ENCODE measurements around the gene PTPRG. TPM values are rescaled to one million over a fixed set of nuclear protein-coding genes. Genes with fewer than 3 reads are reported as not detected.

The PTPRG gene
- total RNA-seq, 1 experiment from 2014 or later = 0.74 TPM

- in situ Hi-C loops (cut with HindIII; ENCODE audit: low pct_unique_long_range_greater_than_20kb, low sequenced_read_pairs) (no loop called here), intact Hi-C loops (cut with micrococcal nuclease; ENCODE audit: unreplicated experiment) (loop anchor here (10.0 kb wide), 1 partner anchor 325 kb away; no protein-coding TSS in a partner anchor)
- BruUV-seq (replicated peaks) = no TSS peak
- no peak overlapping the region for H3K4me3 ChIP-seq (ENCODE audit: low read depth in 2 of 2, low read length in 2 of 2)
- no peak overlapping the region for H3K27ac ChIP-seq (ENCODE audit: low read length)
- H3K27me3 ChIP-seq (ENCODE audit: control insufficient read depth, insufficient read depth, low read length) = no peaks in the 10 kb centered on the region
- DNase-seq (ENCODE audit: low read depth, low spot score) (no peak), ATAC-seq (no peak)
- H3K36me3 ChIP-seq (ENCODE audit: control insufficient read depth, insufficient read depth, low read length) = no peaks in the 10 kb centered on the region
- no peaks in the 10 kb centered on the region for H3K4me1 ChIP-seq (ENCODE audit: control insufficient read depth, insufficient read depth, low read length)
- ChIA-PET POLR2A (no interaction called here), CTCF (no interaction called here)
- H3K9me3 ChIP-seq (ENCODE audit: control insufficient read depth, insufficient read depth, low read depth, low read length) = no peaks in the 10 kb centered on the region
- TF ChIP-seq POLR2AphosphoS5 (IDR thresholded peaks at IDR 0.05; ENCODE audit: low read depth, low read length) = no peak
- no peak for TF ChIP-seq REST (IDR thresholded peaks at IDR 0.05; ENCODE audit: insufficient read depth in 1 of 2, low read depth in 2 of 2, low read length in 1 of 2)
- no peak for TF ChIP-seq CTCF (IDR thresholded peaks at IDR 0.05)
- no peak for TF ChIP-seq TCF7L2 (IDR thresholded peaks at IDR 0.05; ENCODE audit: low read depth, low read length)
- no peak for TF ChIP-seq SIN3A (IDR thresholded peaks at IDR 0.05; ENCODE audit: borderline replicate concordance, insufficient read depth, low read depth, low read length)
Observed at GRCh38 chr3:62189376-62189698, 628.0 kb downstream of the PTPRG start.

GRCh38 chr3:62192891-62193290 lies 631.5 kb downstream of the PTPRG start:
- Histone ChIP-seq H3K4me1 (ENCODE audit: control insufficient read depth, insufficient read depth, low read length) (no peaks in the 10 kb centered on the region), H3K36me3 (ENCODE audit: control insufficient read depth, insufficient read depth, low read length) (no peaks in the 10 kb centered on the region), H3K27ac (ENCODE audit: low read length) (no peak overlapping the region), H3K27me3 (ENCODE audit: control insufficient read depth, insufficient read depth, low read length) (no peaks in the 10 kb centered on the region), H3K9me3 (ENCODE audit: control insufficient read depth, insufficient read depth, low read depth, low read length) (no peaks in the 10 kb centered on the region), H3K4me3 (ENCODE audit: low read depth in 2 of 2, low read length in 2 of 2) (no peak overlapping the region)
- CTCF ChIA-PET = no interaction called here
- DNase-seq (ENCODE audit: low read depth, low spot score) (no peak), ATAC-seq (no peak)
- intact Hi-C loops (cut with micrococcal nuclease; ENCODE audit: unreplicated experiment) (no loop called here), in situ Hi-C loops (cut with HindIII; ENCODE audit: low pct_unique_long_range_greater_than_20kb, low sequenced_read_pairs) (no loop called here)
- BruUV-seq (replicated peaks) = no TSS peak
- TF ChIP-seq POLR2AphosphoS5 (IDR thresholded peaks at IDR 0.05; ENCODE audit: low read depth, low read length) (no peak), SIN3A (IDR thresholded peaks at IDR 0.05; ENCODE audit: borderline replicate concordance, insufficient read depth, low read depth, low read length) (no peak), CTCF (IDR thresholded peaks at IDR 0.05) (no peak), REST (IDR thresholded peaks at IDR 0.05; ENCODE audit: insufficient read depth in 1 of 2, low read depth in 2 of 2, low read length in 1 of 2) (no peak), TCF7L2 (IDR thresholded peaks at IDR 0.05; ENCODE audit: low read depth, low read length) (no peak)
- POLR2A ChIA-PET = no interaction called here

Measured in Panc1 (cell line).